SU-DHL-6 (cell line): ENCODE data around the gene CYYR1.

Source experiments
- H2AFZ ChIP-seq: fragments of 200-600 bp; sonication (generic); 2 replicates; pipeline ENCODE4 v1.6.1; 2014; ENCODE audit warnings: low read depth, mild to moderate bottlenecking, moderate library complexity, mixed read lengths, antibody characterized with exemption, low read length; ENCODE audit not compliant: severe bottlenecking
- H3F3A ChIP-seq: fragments of 200-600 bp; shearing (Covaris generic); 2 replicates; pipeline ENCODE4 v1.6.0; 2016; ENCODE audit warnings: antibody characterized with exemption, mild to moderate bottlenecking; ENCODE audit not compliant: insufficient read depth
- H3K27ac ChIP-seq: fragments of 200-600 bp; sonication (generic); 2 replicates; pipeline ENCODE4 v1.5.1; 2016; ENCODE audit warnings: low read depth, mild to moderate bottlenecking, low read length, moderate library complexity, mixed read lengths
- H3K27me3 ChIP-seq: fragments of 200-600 bp; sonication (generic), shearing (Covaris generic); 2 replicates; pipeline ENCODE4 v1.6.0; 2014; ENCODE audit warnings: mild to moderate bottlenecking, low read length
- H3K36me3 ChIP-seq: fragments of 200-600 bp; sonication (generic); 2 replicates; pipeline ENCODE4 v1.6.1; 2014; ENCODE audit warnings: mild to moderate bottlenecking, low read length, mixed read lengths
- H3K4me2 ChIP-seq: fragments of 300-600, 200-600 bp; shearing (Covaris generic), sonication (generic); 2 replicates; pipeline ENCODE4 v1.6.0; 2014; ENCODE audit warnings: low read length, low read depth, mild to moderate bottlenecking; ENCODE audit not compliant: poor library complexity, severe bottlenecking
- H3K4me3 ChIP-seq: fragments of 200-600 bp; sonication (generic); 2 replicates; pipeline ENCODE4 v1.5.1; 2014; ENCODE audit warnings: antibody characterized with exemption, low read length, mild to moderate bottlenecking, mixed read lengths; ENCODE audit not compliant: insufficient read depth, poor library complexity, severe bottlenecking
- H3K79me2 ChIP-seq: fragments of 200-600 bp; sonication (generic); 2 replicates; pipeline ENCODE4 v1.6.1; 2014; ENCODE audit warnings: mild to moderate bottlenecking, low read length, moderate library complexity; ENCODE audit not compliant: insufficient read depth
- H3K9ac ChIP-seq: fragments of 200-600 bp; sonication (generic); 2 replicates; pipeline ENCODE4 v1.7.0; 2014; ENCODE audit warnings: mild to moderate bottlenecking, low read length
- H3K9me2 ChIP-seq: fragments of 200-600 bp; sonication (generic); replicated peaks from 2 replicates; pipeline ENCODE4 v1.6.1; 2014; ENCODE audit warnings: low read length; ENCODE audit not compliant: insufficient read depth
- H3K9me3 ChIP-seq: fragments of 200-600 bp; sonication (generic); 2 replicates; pipeline ENCODE4 v1.6.1; 2014; ENCODE audit warnings: low read length, mixed read lengths; ENCODE audit not compliant: insufficient read depth
- H4K20me1 ChIP-seq: fragments of 200-600 bp; sonication (generic); 2 replicates; pipeline ENCODE4 v1.6.1; 2014; ENCODE audit warnings: low read depth, mild to moderate bottlenecking, antibody characterized with exemption, low read length, moderate library complexity, mixed read lengths
- EZH2phosphoT487 ChIP-seq: fragments of 200-600 bp; sonication (generic), shearing (Covaris generic); conservative IDR thresholded peaks from 2 replicates; pipeline ENCODE4 v1.6.1; 2018; ENCODE audit warnings: mild to moderate bottlenecking, antibody characterized with exemption, low read length, moderate library complexity, mixed read lengths
- TF ChIP-seq, protein P1 (sequence below): fragments of 200-600 bp; sonication (generic); IDR thresholded peaks from one replicate; pipeline ENCODE4 v1.5.1; 2017; ENCODE audit warnings: antibody characterized with exemption, mild to moderate bottlenecking, low read length, moderate library complexity; ENCODE audit not compliant: insufficient read depth, poor library complexity, severe bottlenecking

Gene CYYR1

DNA sequence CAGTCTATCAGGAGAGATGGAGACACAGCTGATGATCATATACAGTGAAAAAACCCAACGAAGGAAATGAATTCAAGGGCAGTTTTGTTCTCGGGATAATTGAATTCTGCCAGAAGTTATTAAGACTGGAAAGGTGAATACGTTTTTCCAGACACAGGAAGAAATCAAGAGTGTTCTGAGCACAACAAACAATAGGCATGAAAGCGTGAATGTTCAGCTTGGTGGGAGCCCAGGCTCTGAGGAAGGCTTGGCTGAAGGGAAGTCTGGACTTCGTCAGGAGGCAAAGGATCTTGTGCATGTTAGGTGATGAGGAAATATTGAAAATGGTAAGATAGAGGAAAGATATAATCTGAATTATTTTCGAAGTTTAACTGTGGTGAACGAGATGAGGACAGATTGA, 50.4 kb downstream of the CYYR1 start:
- no peak overlapping the region for H3K4me2 ChIP-seq
- no peaks in the 10 kb centered on the region for H3K9me2 ChIP-seq
- no peaks in the 10 kb centered on the region for H3K9me3 ChIP-seq
- TF ChIP-seq, protein P1, sequence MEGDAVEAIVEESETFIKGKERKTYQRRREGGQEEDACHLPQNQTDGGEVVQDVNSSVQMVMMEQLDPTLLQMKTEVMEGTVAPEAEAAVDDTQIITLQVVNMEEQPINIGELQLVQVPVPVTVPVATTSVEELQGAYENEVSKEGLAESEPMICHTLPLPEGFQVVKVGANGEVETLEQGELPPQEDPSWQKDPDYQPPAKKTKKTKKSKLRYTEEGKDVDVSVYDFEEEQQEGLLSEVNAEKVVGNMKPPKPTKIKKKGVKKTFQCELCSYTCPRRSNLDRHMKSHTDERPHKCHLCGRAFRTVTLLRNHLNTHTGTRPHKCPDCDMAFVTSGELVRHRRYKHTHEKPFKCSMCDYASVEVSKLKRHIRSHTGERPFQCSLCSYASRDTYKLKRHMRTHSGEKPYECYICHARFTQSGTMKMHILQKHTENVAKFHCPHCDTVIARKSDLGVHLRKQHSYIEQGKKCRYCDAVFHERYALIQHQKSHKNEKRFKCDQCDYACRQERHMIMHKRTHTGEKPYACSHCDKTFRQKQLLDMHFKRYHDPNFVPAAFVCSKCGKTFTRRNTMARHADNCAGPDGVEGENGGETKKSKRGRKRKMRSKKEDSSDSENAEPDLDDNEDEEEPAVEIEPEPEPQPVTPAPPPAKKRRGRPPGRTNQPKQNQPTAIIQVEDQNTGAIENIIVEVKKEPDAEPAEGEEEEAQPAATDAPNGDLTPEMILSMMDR, result no peak
- TF ChIP-seq EZH2phosphoT487, result no peak
- H2AFZ ChIP-seq, result no peak overlapping the region
- H3K27me3 ChIP-seq, result no peaks in the 10 kb centered on the region
- no peaks in the 10 kb centered on the region for H3K79me2 ChIP-seq
- H3K4me3 ChIP-seq, result no peak overlapping the region
- no peaks in the 10 kb centered on the region for H3F3A ChIP-seq
- H4K20me1 ChIP-seq, result no peaks in the 10 kb centered on the region
- H3K36me3 ChIP-seq, result no peaks in the 10 kb centered on the region
- H3K9ac ChIP-seq, result no peak overlapping the region
- H3K27ac ChIP-seq, result no peak overlapping the region

DNA sequence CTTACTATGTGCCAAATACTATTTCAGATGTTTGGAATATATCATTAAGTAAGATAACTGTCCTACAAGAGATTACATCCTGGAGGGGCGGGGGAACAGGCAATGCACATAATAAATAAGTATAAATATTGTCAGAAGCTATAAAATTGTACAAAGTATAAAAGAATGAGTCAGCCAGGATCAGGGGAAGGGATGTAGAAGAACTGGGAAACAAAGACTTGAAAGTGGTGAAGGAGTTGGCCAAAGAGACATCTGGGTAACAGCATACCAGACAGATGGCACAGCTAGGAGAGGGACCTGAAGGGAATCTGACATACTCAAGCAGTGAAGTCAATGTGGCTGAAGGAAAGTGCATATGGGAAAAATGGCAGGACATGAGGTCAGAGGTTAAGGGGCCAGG, 53.9 kb downstream of the CYYR1 start:
- Histone ChIP-seq H3K36me3 (no peaks in the 10 kb centered on the region), H3K4me3 (no peak overlapping the region), H3K9ac (no peak overlapping the region), H3K27ac (no peak overlapping the region), H3K4me2 (no peak overlapping the region), H3K9me3 (no peaks in the 10 kb centered on the region), H3K27me3 (no peaks in the 10 kb centered on the region), H3K79me2 (no peaks in the 10 kb centered on the region), H3K9me2 (no peaks in the 10 kb centered on the region), H4K20me1 (no peaks in the 10 kb centered on the region), H3F3A (no peaks in the 10 kb centered on the region), H2AFZ (no peak overlapping the region)
- TF ChIP-seq, protein P1, result no peak
- TF ChIP-seq EZH2phosphoT487, result no peak

DNA sequence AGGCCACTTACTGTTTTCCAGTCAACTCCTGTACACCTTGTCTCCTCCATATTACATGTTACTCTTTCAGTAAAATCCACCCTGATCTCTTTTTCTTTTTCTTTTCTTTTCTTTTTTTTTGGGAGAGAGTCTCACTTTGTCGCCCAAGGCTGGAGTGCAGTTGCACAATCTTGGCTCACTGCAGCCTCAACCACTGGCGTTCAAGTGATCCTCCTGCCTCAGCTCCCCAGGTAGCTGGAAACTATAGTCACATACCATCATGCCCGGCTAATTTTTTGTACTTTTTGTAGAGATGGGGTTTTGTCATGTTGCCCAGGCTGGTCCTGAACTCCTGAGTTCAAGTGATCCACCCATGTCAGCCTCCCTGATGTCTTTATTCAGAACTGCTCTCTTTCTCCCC, 57.8 kb downstream of the CYYR1 start:
- H3K27me3 ChIP-seq, result no peaks in the 10 kb centered on the region
- H4K20me1 ChIP-seq, result no peaks in the 10 kb centered on the region
- H3K9me2 ChIP-seq, result no peaks in the 10 kb centered on the region
- H3K9me3 ChIP-seq, result no peaks in the 10 kb centered on the region
- H3K4me2 ChIP-seq, result no peak overlapping the region
- H3K79me2 ChIP-seq, result no peaks in the 10 kb centered on the region
- TF ChIP-seq EZH2phosphoT487, result no peak
- TF ChIP-seq, protein P1, result no peak
- H3K27ac ChIP-seq, result no peak overlapping the region
- no peak overlapping the region for H3K4me3 ChIP-seq
- H3K9ac ChIP-seq, result no peak overlapping the region
- H3K36me3 ChIP-seq, result no peaks in the 10 kb centered on the region
- H2AFZ ChIP-seq, result no peak overlapping the region
- H3F3A ChIP-seq, result no peaks in the 10 kb centered on the region
